Measurements from ENCODE around the gene ECM1.

Gene ECM1

GRCh38 chr1:150560576-150561253 lies 52.8 kb downstream of the ECM1 start:
- peak overlapping the region; percentile 20 for H2BK5ac ChIP-seq (ENCODE audit: low read depth, low read length, poor library complexity, severe bottlenecking)
- H3K36me3 ChIP-seq (ENCODE audit: control insufficient read depth in 1 of 2, insufficient read depth in 2 of 2, low read depth in 1 of 2, low read length in 2 of 2), result peaks cover 28 to 38% of the 10 kb centered on the region in 2 experiments
- H4K91ac ChIP-seq (ENCODE audit: low read length), result no peak overlapping the region
- peak overlapping the region; percentile 100 for H3K27ac ChIP-seq (ENCODE audit: low read length, poor library complexity, severe bottlenecking)
- no peak overlapping the region for H2AK5ac ChIP-seq (ENCODE audit: low read length, severe bottlenecking)
- no peak overlapping the region for H3K23ac ChIP-seq (ENCODE audit: low read length in 2 of 2)
- peak overlapping the region in 1 of 2 experiments; percentile 60 for H3K4ac ChIP-seq (ENCODE audit: low read depth in 1 of 2, low read length in 2 of 2)
- H2BK12ac ChIP-seq (ENCODE audit: low read length in 2 of 2), result peak overlapping the region in 1 of 2 experiments; percentile 81
- peak overlapping the region; percentile 98 for H3K9ac ChIP-seq (ENCODE audit: low read length)
- H3K14ac ChIP-seq (ENCODE audit: low read length in 2 of 2), result peak overlapping the region in 1 of 2 experiments; percentile 3
- no peaks in the 10 kb centered on the region for H3K9me3 ChIP-seq (ENCODE audit: control insufficient read depth, low read length)
- H3K27me3 ChIP-seq (ENCODE audit: control insufficient read depth in 1 of 2, insufficient read depth in 1 of 2, low read length in 2 of 2), result no peaks in the 10 kb centered on the region
- H4K8ac ChIP-seq (ENCODE audit: low read length), result no peak overlapping the region
- H3K4me2 ChIP-seq (ENCODE audit: low read length, poor library complexity, severe bottlenecking), result peak overlapping the region; percentile 39
- no peak for DNase-seq
- H3K18ac ChIP-seq (ENCODE audit: low read depth in 1 of 2, low read length in 2 of 2), result peak overlapping the region; percentile 46 to 82
- peak overlapping the region; percentile 42 to 77 for H3K4me3 ChIP-seq (ENCODE audit: insufficient read depth in 1 of 2, low read depth in 1 of 2, low read length in 2 of 2)
- peak overlapping the region; percentile 50 for H2BK120ac ChIP-seq (ENCODE audit: low read depth, low read length)
- H3K4me1 ChIP-seq (ENCODE audit: control insufficient read depth, insufficient read depth, low read depth, low read length), result peaks cover 60% of the 10 kb centered on the region
- WGBS, result 9% methylated on average over 11 of the region's 17 CpGs
- H2BK15ac ChIP-seq (ENCODE audit: low read depth, poor library complexity, severe bottlenecking), result peak overlapping the region; percentile 73
- H3K79me1 ChIP-seq (replicated peaks; ENCODE audit: low read length, poor library complexity, severe bottlenecking), result peaks cover 33% of the 10 kb centered on the region
- H2AFZ ChIP-seq (ENCODE audit: low read depth, low read length), result no peak overlapping the region

GRCh38 chr1:150561254-150561973 lies 53.5 kb downstream of the ECM1 start:
- peak; percentile 99 for DNase-seq
- H3K36me3 ChIP-seq (ENCODE audit: control insufficient read depth in 1 of 2, insufficient read depth in 2 of 2, low read depth in 1 of 2, low read length in 2 of 2), result peaks cover 21 to 31% of the 10 kb centered on the region in 2 experiments
- H3K4me2 ChIP-seq (ENCODE audit: low read length, poor library complexity, severe bottlenecking), result peak overlapping the region; percentile 92
- no peaks in the 10 kb centered on the region for H3K27me3 ChIP-seq (ENCODE audit: control insufficient read depth in 1 of 2, insufficient read depth in 1 of 2, low read length in 2 of 2)
- WGBS, result under 1% methylated on average over 32 of the region's 32 CpGs
- H2BK120ac ChIP-seq (ENCODE audit: low read depth, low read length), result peak overlapping the region; percentile 100
- peak overlapping the region; percentile 8 to 81 for H3K23ac ChIP-seq (ENCODE audit: low read length in 2 of 2)
- peaks cover 30% of the 10 kb centered on the region for H3K79me1 ChIP-seq (replicated peaks; ENCODE audit: low read length, poor library complexity, severe bottlenecking)
- H2AK5ac ChIP-seq (ENCODE audit: low read length, severe bottlenecking), result peak overlapping the region; percentile 100
- peak overlapping the region; percentile 100 for H3K27ac ChIP-seq (ENCODE audit: low read length, poor library complexity, severe bottlenecking)
- H3K4ac ChIP-seq (ENCODE audit: low read depth in 1 of 2, low read length in 2 of 2), result peak overlapping the region; percentile 100
- no peak overlapping the region for H2AFZ ChIP-seq (ENCODE audit: low read depth, low read length)
- H2BK5ac ChIP-seq (ENCODE audit: low read depth, low read length, poor library complexity, severe bottlenecking), result peak overlapping the region; percentile 100
- H4K8ac ChIP-seq (ENCODE audit: low read length), result peak overlapping the region; percentile 99
- H3K4me1 ChIP-seq (ENCODE audit: control insufficient read depth, insufficient read depth, low read depth, low read length), result peaks cover 63% of the 10 kb centered on the region
- H2BK12ac ChIP-seq (ENCODE audit: low read length in 2 of 2), result peak overlapping the region; percentile 67 to 69
- H3K14ac ChIP-seq (ENCODE audit: low read length in 2 of 2), result peak overlapping the region; percentile 89 to 92
- H2BK15ac ChIP-seq (ENCODE audit: low read depth, poor library complexity, severe bottlenecking), result peak overlapping the region; percentile 98
- peak overlapping the region; percentile 99 to 100 for H3K18ac ChIP-seq (ENCODE audit: low read depth in 1 of 2, low read length in 2 of 2)
- H3K9me3 ChIP-seq (ENCODE audit: control insufficient read depth, low read length), result no peaks in the 10 kb centered on the region
- peak overlapping the region; percentile 98 for H3K9ac ChIP-seq (ENCODE audit: low read length)
- peak overlapping the region; percentile 99 for H4K91ac ChIP-seq (ENCODE audit: low read length)
- peak overlapping the region; percentile 42 to 77 for H3K4me3 ChIP-seq (ENCODE audit: insufficient read depth in 1 of 2, low read depth in 1 of 2, low read length in 2 of 2)

DNA sequence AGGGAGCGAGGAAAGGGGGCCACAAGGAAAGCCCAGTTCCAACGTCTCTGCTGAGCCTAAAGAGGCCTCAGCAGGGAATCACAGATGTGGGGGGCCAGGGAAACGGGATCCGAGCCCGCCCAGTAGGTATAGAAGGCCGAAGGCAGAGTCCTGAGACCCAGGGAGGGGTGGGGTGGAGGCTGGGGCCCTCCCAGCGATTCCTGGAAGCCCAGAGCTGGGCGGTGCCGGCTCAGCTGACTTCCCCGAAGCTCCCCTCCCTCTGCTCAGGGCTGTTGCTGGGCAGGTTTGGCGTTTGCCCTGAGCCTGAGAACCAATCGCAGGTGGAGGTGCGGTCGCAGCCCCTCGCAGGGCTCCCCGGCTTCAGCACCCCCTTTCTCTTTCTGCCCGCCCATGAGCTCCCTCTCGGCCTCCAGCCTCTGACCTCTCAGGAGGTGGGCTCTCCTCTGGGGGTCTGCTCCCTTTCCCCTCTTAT lies 54.1 kb downstream of the ECM1 start:
- Histone ChIP-seq H3K36me3 (ENCODE audit: control insufficient read depth in 1 of 2, insufficient read depth in 2 of 2, low read depth in 1 of 2, low read length in 2 of 2) (peaks cover 18 to 26% of the 10 kb centered on the region in 2 experiments), H2BK120ac (ENCODE audit: low read depth, low read length) (peak overlapping the region; percentile 100), H2BK5ac (ENCODE audit: low read depth, low read length, poor library complexity, severe bottlenecking) (peak overlapping the region; percentile 100), H2BK15ac (ENCODE audit: low read depth, poor library complexity, severe bottlenecking) (peak overlapping the region; percentile 98), H3K27ac (ENCODE audit: low read length, poor library complexity, severe bottlenecking) (peak overlapping the region; percentile 100), H3K4ac (ENCODE audit: low read depth in 1 of 2, low read length in 2 of 2) (peak overlapping the region; percentile 100), H3K79me1 (replicated peaks; ENCODE audit: low read length, poor library complexity, severe bottlenecking) (peaks cover 28% of the 10 kb centered on the region), H2AFZ (ENCODE audit: low read depth, low read length) (no peak overlapping the region), H3K14ac (ENCODE audit: low read length in 2 of 2) (peak overlapping the region; percentile 89 to 92), H2AK5ac (ENCODE audit: low read length, severe bottlenecking) (peak overlapping the region; percentile 100), H3K23ac (ENCODE audit: low read length in 2 of 2) (peak overlapping the region; percentile 8 to 81), H3K27me3 (ENCODE audit: control insufficient read depth in 1 of 2, insufficient read depth in 1 of 2, low read length in 2 of 2) (no peaks in the 10 kb centered on the region), H3K4me2 (ENCODE audit: low read length, poor library complexity, severe bottlenecking) (peak overlapping the region; percentile 92), H2BK12ac (ENCODE audit: low read length in 2 of 2) (peak overlapping the region; percentile 69 to 94), H3K9ac (ENCODE audit: low read length) (peak overlapping the region; percentile 98), H3K4me1 (ENCODE audit: control insufficient read depth, insufficient read depth, low read depth, low read length) (peaks cover 69% of the 10 kb centered on the region), H3K9me3 (ENCODE audit: control insufficient read depth, low read length) (no peaks in the 10 kb centered on the region), H3K18ac (ENCODE audit: low read depth in 1 of 2, low read length in 2 of 2) (peak overlapping the region; percentile 99 to 100), H4K8ac (ENCODE audit: low read length) (peak overlapping the region; percentile 99), H3K4me3 (ENCODE audit: insufficient read depth in 1 of 2, low read depth in 1 of 2, low read length in 2 of 2) (peak overlapping the region; percentile 39 to 77), H4K91ac (ENCODE audit: low read length) (peak overlapping the region; percentile 99)
- peak; percentile 96 for DNase-seq
- WGBS, result 1% methylated on average over 18 of the region's 18 CpGs

Measured in mesenchymal stem cell (in vitro differentiated cells and primary cell).